Neural cell (in vitro differentiated cells): Measurements from ENCODE around the gene F11R. TPM values are rescaled to one million over a fixed set of nuclear protein-coding genes. Genes with fewer than 3 reads are reported as not detected.
A peak's percentile ranks its signal among the peaks of the same experiment; 100 is the strongest.

Experiments
- H2AFZ ChIP-seq: fragments of 200-600, 300-800 bp; sonication (generic), shearing (Covaris generic); 2 replicates; pipeline ENCODE4 v1.6.0; 2014; ENCODE audit warnings: low read depth, mild to moderate bottlenecking, antibody characterized with exemption, low read length, moderate library complexity
- H3F3A ChIP-seq: fragments of 200-600 bp; shearing (Covaris generic); 2 replicates; pipeline ENCODE4 v1.6.1; 2016; ENCODE audit warnings: mild to moderate bottlenecking, moderate library complexity, mixed read lengths, antibody characterized with exemption, low read length; ENCODE audit not compliant: insufficient read depth, poor library complexity, severe bottlenecking
- H3K27ac ChIP-seq: fragments of 200-600, 300-800 bp; sonication (generic), shearing (Covaris generic); 2 replicates; pipeline ENCODE4 v1.5.1; 2014; ENCODE audit warnings: mild to moderate bottlenecking, low read length, moderate library complexity
- H3K27me3 ChIP-seq: fragments of 300-800, 200-600 bp; sonication (generic), shearing (Covaris generic); 2 replicates; pipeline ENCODE4 v1.6.0; 2014; ENCODE audit warnings: mild to moderate bottlenecking, low read depth, low read length, moderate library complexity; ENCODE audit not compliant: insufficient read depth
- H3K36me3 ChIP-seq: fragments of 300-800, 200-600 bp; sonication (generic), shearing (Covaris generic); 2 replicates; pipeline ENCODE4 v1.5.1; 2014; ENCODE audit warnings: mild to moderate bottlenecking, antibody characterized with exemption, low read length, moderate library complexity; ENCODE audit not compliant: insufficient read depth
- H3K4me2 ChIP-seq: fragments of 300-800, 200-600 bp; sonication (generic), shearing (Covaris generic); 2 replicates; pipeline ENCODE4 v1.6.0; 2014; ENCODE audit warnings: mild to moderate bottlenecking, low read length
- H3K4me3 ChIP-seq: fragments of 300-800, 200-600 bp; sonication (generic), shearing (Covaris generic); 2 replicates; pipeline ENCODE4 v1.5.1; 2014; ENCODE audit warnings: mild to moderate bottlenecking, low read length, moderate library complexity
- H3K79me2 ChIP-seq: fragments of 200-600 bp; shearing (Covaris generic); replicated peaks from 2 replicates; pipeline ENCODE4 v1.6.0; 2014; ENCODE audit warnings: mild to moderate bottlenecking, low read length, moderate library complexity; ENCODE audit not compliant: insufficient read depth
- H3K9ac ChIP-seq: fragments of 300-800, 200-600 bp; sonication (generic), shearing (Covaris generic); 2 replicates; pipeline ENCODE4 v1.6.1; 2016; ENCODE audit warnings: mild to moderate bottlenecking, low read length, mixed read lengths
- H3K9me2 ChIP-seq: fragments of 200-600 bp; shearing (Covaris generic); 2 replicates; pipeline ENCODE4 v1.6.1; 2016; ENCODE audit warnings: mild to moderate bottlenecking, low read length, mixed read lengths; ENCODE audit not compliant: insufficient read depth
- H3K9me3 ChIP-seq: fragments of 200-600, 300-800 bp; sonication (generic), shearing (Covaris generic); 2 replicates; pipeline ENCODE4 v1.6.1; 2016; ENCODE audit warnings: mild to moderate bottlenecking, mixed run types, low read length, moderate library complexity, mixed read lengths
- H4K20me1 ChIP-seq: fragments of 200-600 bp; shearing (Covaris generic); 2 replicates; pipeline ENCODE4 v1.6.1; 2016; ENCODE audit warnings: mild to moderate bottlenecking, mixed run types; ENCODE audit not compliant: insufficient read depth
- EP300 ChIP-seq: fragments of 450-650 bp; conservative IDR thresholded peaks from 2 replicates; pipeline ENCODE4 v1.6.1; 2014; ENCODE audit warnings: antibody characterized with exemption, mild to moderate bottlenecking, moderate library complexity; ENCODE audit not compliant: poor library complexity, severe bottlenecking
- EZH2 ChIP-seq: fragments of 200-600, 300-800 bp; shearing (Covaris generic), sonication (generic); IDR thresholded peaks from 2 replicates; pipeline ENCODE4 v1.6.1; 2014; ENCODE audit warnings: antibody characterized with exemption, low read length, borderline replicate concordance, mild to moderate bottlenecking; ENCODE audit not compliant: insufficient read depth, poor library complexity, severe bottlenecking
- MXI1 ChIP-seq: fragments of 450-650 bp; conservative IDR thresholded peaks from 2 replicates; pipeline ENCODE4 v1.6.1; 2014; ENCODE audit warnings: antibody characterized with exemption, mild to moderate bottlenecking; ENCODE audit not compliant: poor library complexity, severe bottlenecking
- POLR2AphosphoS5 ChIP-seq: IDR thresholded peaks from 2 replicates; pipeline ENCODE4 v1.6.1; 2012
- RAD21 ChIP-seq: fragments of 450-650 bp; conservative IDR thresholded peaks from 2 replicates; pipeline ENCODE4 v1.6.1; 2014; ENCODE audit warnings: antibody characterized with exemption, mild to moderate bottlenecking, moderate library complexity
- REST ChIP-seq: IDR thresholded peaks from 2 replicates; pipeline ENCODE4 v1.6.1; 2012; ENCODE audit warnings: borderline replicate concordance
- SMC3 ChIP-seq: fragments of 450-650 bp; conservative IDR thresholded peaks from 2 replicates; pipeline ENCODE4 v1.6.1; 2014; ENCODE audit warnings: antibody characterized with exemption, mild to moderate bottlenecking, moderate library complexity; ENCODE audit not compliant: poor library complexity
- TAF1 ChIP-seq: IDR thresholded peaks from 2 replicates; pipeline ENCODE4 v1.6.1; 2012; ENCODE audit warnings: low read depth
- polyA plus RNA-seq: library from polyadenylated mRNA; depleted of rRNA; stranded (reverse); fragments of >200 nt; gene quantifications from 2 replicates; pipeline ENCODE4 v1.2.3, GENCODE V29; 2014
- TF ChIP-seq, protein P1 (sequence below): fragments of 450-650 bp; IDR thresholded peaks from 2 replicates; pipeline ENCODE4 v1.5.1; 2014; ENCODE audit warnings: antibody characterized with exemption, mild to moderate bottlenecking, moderate library complexity; ENCODE audit not compliant: poor library complexity, severe bottlenecking

F11R gene
- polyA plus RNA-seq, 1 donor from 2014 or later: 7.3 TPM

- H4K20me1 ChIP-seq: no peaks in the 10 kb centered on the region
- no peak overlapping the region for H3K4me3 ChIP-seq
- H3K79me2 ChIP-seq: no peaks in the 10 kb centered on the region
- H3K9me3 ChIP-seq: no peaks in the 10 kb centered on the region
- peak; percentile 59 for TF ChIP-seq SMC3
- no peak for TF ChIP-seq POLR2AphosphoS5
- TF ChIP-seq, protein P1, sequence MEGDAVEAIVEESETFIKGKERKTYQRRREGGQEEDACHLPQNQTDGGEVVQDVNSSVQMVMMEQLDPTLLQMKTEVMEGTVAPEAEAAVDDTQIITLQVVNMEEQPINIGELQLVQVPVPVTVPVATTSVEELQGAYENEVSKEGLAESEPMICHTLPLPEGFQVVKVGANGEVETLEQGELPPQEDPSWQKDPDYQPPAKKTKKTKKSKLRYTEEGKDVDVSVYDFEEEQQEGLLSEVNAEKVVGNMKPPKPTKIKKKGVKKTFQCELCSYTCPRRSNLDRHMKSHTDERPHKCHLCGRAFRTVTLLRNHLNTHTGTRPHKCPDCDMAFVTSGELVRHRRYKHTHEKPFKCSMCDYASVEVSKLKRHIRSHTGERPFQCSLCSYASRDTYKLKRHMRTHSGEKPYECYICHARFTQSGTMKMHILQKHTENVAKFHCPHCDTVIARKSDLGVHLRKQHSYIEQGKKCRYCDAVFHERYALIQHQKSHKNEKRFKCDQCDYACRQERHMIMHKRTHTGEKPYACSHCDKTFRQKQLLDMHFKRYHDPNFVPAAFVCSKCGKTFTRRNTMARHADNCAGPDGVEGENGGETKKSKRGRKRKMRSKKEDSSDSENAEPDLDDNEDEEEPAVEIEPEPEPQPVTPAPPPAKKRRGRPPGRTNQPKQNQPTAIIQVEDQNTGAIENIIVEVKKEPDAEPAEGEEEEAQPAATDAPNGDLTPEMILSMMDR: peak; percentile 52
- TF ChIP-seq RAD21: peak; percentile 37
- no peak overlapping the region for H3K4me2 ChIP-seq
- H3F3A ChIP-seq: no peaks in the 10 kb centered on the region
- no peaks in the 10 kb centered on the region for H3K36me3 ChIP-seq
- no peaks in the 10 kb centered on the region for H3K9me2 ChIP-seq
- H3K27ac ChIP-seq: no peak overlapping the region
- H3K27me3 ChIP-seq: no peaks in the 10 kb centered on the region
- H2AFZ ChIP-seq: no peak overlapping the region
- no peak overlapping the region for H3K9ac ChIP-seq
These were observed 69.4 kb downstream of the F11R start for GRCh38 chr1:160951443-160952128.

DNA sequence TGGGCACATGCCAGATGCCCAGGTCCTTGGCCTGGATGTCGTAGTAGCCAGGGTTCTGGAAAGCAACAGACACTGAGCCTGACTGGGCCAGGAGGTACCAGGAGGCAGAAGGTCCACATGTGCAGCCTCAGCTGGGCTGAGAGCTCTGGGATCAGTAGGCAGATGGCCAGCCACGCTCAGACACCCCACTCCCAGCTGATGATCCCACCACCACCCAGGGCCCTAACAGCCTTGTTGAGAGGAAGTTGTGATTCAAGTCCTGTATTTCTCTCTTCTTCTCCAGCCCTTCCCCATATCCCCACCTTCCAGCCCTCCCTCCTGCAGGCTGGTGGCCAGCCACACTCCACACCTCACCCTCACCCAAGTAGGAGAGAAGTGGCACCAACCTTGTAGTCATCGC, 70.3 kb downstream of the F11R start:
- Histone ChIP-seq H3K36me3 (no peaks in the 10 kb centered on the region), H3K4me3 (no peak overlapping the region), H3K9me3 (no peaks in the 10 kb centered on the region), H3K4me2 (no peak overlapping the region), H2AFZ (no peak overlapping the region), H3F3A (no peaks in the 10 kb centered on the region), H4K20me1 (no peaks in the 10 kb centered on the region), H3K79me2 (no peaks in the 10 kb centered on the region), H3K9me2 (no peaks in the 10 kb centered on the region), H3K27ac (no peak overlapping the region), H3K27me3 (no peaks in the 10 kb centered on the region), H3K9ac (no peak overlapping the region)
- TF ChIP-seq, protein P1: no peak
- TF ChIP-seq TAF1 (no peak), MXI1 (no peak), POLR2AphosphoS5 (no peak), RAD21 (no peak), REST (no peak), SMC3 (no peak), EP300 (no peak), EZH2 (no peak)
